IMR-90 (cell line): ENCODE data around the gene TMEM247. TPM values are rescaled to one million over a fixed set of nuclear protein-coding genes. Genes with fewer than 3 reads are reported as not detected.

Experiments used
- ATAC-seq: fragments of 200-7000 bp; cut with Tn5 transposase; 2 replicates; pipeline ENCODE4 v1.9.1; 2020; ENCODE audit warnings: low read depth, mild to moderate bottlenecking, moderate library complexity
- BruUV-seq: library from RNA; stranded (reverse); fragments of 400-500 nt; replicated peaks from 2 replicates; lab custom pipeline; 2021; lab: Mats Ljungman, UMichigan
- CTCF ChIA-PET: fragments of 300-600 bp; formaldehyde crosslinking; extraction: SDS; loops from one replicate; lab custom pipeline; 2021; ENCODE audit warnings: antibody characterized with exemption; lab: Yijun Ruan, JAX
- POLR2A ChIA-PET: fragments of 300-600 bp; sonication (Branson Sonifier 250); formaldehyde crosslinking; loops from one replicate; lab custom pipeline; 2022; ENCODE audit warnings: antibody characterized with exemption; ENCODE audit not compliant: unreplicated experiment; lab: Charles Lee
- DNase-seq: peaks from one replicate; pipeline ENCODE4 v3.0.0; 2013
- H2AFZ ChIP-seq: replicated peaks from 2 replicates; pipeline ENCODE3; 2013; ENCODE audit warnings: low read length, mild to moderate bottlenecking; ENCODE audit not compliant: poor library complexity
- H2AK5ac ChIP-seq: 2 replicates; pipeline ENCODE4 v1.6.1; 2013; ENCODE audit warnings: low read depth, low read length, inconsistent platforms
- H2AK9ac ChIP-seq: replicated peaks from 2 replicates; pipeline ENCODE3; 2013; ENCODE audit warnings: mild to moderate bottlenecking, low read depth, low read length, moderate library complexity; ENCODE audit not compliant: poor library complexity
- H2BK120ac ChIP-seq: 2 replicates; pipeline ENCODE4 v1.6.1; 2013; ENCODE audit warnings: low read depth, low read length, inconsistent platforms
- H2BK15ac ChIP-seq: 3 replicates; pipeline ENCODE4 v1.6.1; 2013; ENCODE audit warnings: low read depth, low read length, inconsistent platforms
- H2BK20ac ChIP-seq: 2 replicates; pipeline ENCODE4 v1.6.1; 2013; ENCODE audit warnings: low read depth, mild to moderate bottlenecking, inconsistent platforms, low read length, moderate library complexity
- H2BK5ac ChIP-seq: 2 replicates; pipeline ENCODE4 v1.6.1; 2013; ENCODE audit warnings: mild to moderate bottlenecking, low read depth, low read length, inconsistent platforms; ENCODE audit not compliant: poor library complexity, severe bottlenecking
- H3K14ac ChIP-seq: replicated peaks from 2 replicates; pipeline ENCODE4 v1.6.1; 2013; ENCODE audit warnings: low read depth, low read length, inconsistent platforms
- H3K18ac ChIP-seq: 2 replicates; pipeline ENCODE4 v1.6.1; 2013; ENCODE audit warnings: low read depth, low read length, control low read depth
- H3K23ac ChIP-seq: 2 replicates; pipeline ENCODE4 v1.6.1; 2013; ENCODE audit warnings: low read depth, low read length, inconsistent platforms
- H3K27ac ChIP-seq: 2 replicates; pipeline ENCODE4 v1.5.1; 2013; ENCODE audit warnings: mild to moderate bottlenecking, control low read depth, low read length; ENCODE audit not compliant: insufficient read depth
- H3K27me3 ChIP-seq: 2 replicates; pipeline ENCODE4 v1.6.1; 2013; ENCODE audit warnings: low read length; ENCODE audit not compliant: control insufficient read depth, insufficient read depth
- H3K36me3 ChIP-seq: 2 replicates; pipeline ENCODE4 v1.6.1; 2013; ENCODE audit warnings: low read length, mixed read lengths; ENCODE audit not compliant: control insufficient read depth, insufficient read depth
- H3K4ac ChIP-seq: 2 replicates; pipeline ENCODE4 v1.6.1; 2013; ENCODE audit warnings: low read depth, low read length, inconsistent platforms
- H3K4me1 ChIP-seq: 2 replicates; pipeline ENCODE4 v1.6.1; 2013; ENCODE audit warnings: low read length, mixed read lengths; ENCODE audit not compliant: control insufficient read depth, insufficient read depth
- H3K4me2 ChIP-seq: 2 replicates; pipeline ENCODE4 v1.6.1; 2013; ENCODE audit warnings: low read depth, mild to moderate bottlenecking, control low read depth, low read length, moderate library complexity
- H3K4me3 ChIP-seq: 2 replicates; pipeline ENCODE4 v1.5.1; 2013; ENCODE audit warnings: low read depth, mild to moderate bottlenecking, control low read depth, low read length, moderate library complexity; ENCODE audit not compliant: insufficient read depth
- H3K56ac ChIP-seq: 2 replicates; pipeline ENCODE4 v1.6.1; 2013; ENCODE audit warnings: low read length, inconsistent platforms; ENCODE audit not compliant: insufficient read depth; ENCODE audit errors: extremely low read depth
- H3K79me1 ChIP-seq, 2 experiments: 2 replicates each; pipeline ENCODE4 v1.6.1; 2013; ENCODE audit warnings: low read length in 2 of 2, inconsistent platforms in 1 of 2, low read depth in 1 of 2
- H3K9ac ChIP-seq: 2 replicates; pipeline ENCODE4 v1.6.1; 2013; ENCODE audit warnings: low read depth, low read length, control low read depth
- H3K9me1 ChIP-seq: 2 replicates; pipeline ENCODE4 v1.6.1; 2013; ENCODE audit warnings: low read length, inconsistent platforms; ENCODE audit not compliant: insufficient read depth
- H3K9me3 ChIP-seq: 2 replicates; pipeline ENCODE4 v1.6.1; 2013; ENCODE audit warnings: low read length; ENCODE audit not compliant: control insufficient read depth, insufficient read depth
- H4K20me1 ChIP-seq: 2 replicates; pipeline ENCODE4 v1.6.1; 2013; ENCODE audit warnings: low read length, inconsistent platforms; ENCODE audit not compliant: insufficient read depth
- H4K5ac ChIP-seq: 2 replicates; pipeline ENCODE4 v1.6.1; 2013; ENCODE audit warnings: mild to moderate bottlenecking, low read depth, low read length, control low read depth
- H4K8ac ChIP-seq, 2 experiments: 2 replicates each; pipeline ENCODE4 v1.6.1; 2013; ENCODE audit warnings: low read depth in 2 of 2, low read length in 2 of 2, control low read depth in 1 of 2, inconsistent platforms in 1 of 2
- H4K91ac ChIP-seq: 2 replicates; pipeline ENCODE4 v1.6.1; 2013; ENCODE audit warnings: low read depth, low read length, inconsistent platforms; ENCODE audit not compliant: insufficient read depth
- BHLHE40 ChIP-seq: fragments of 150-350 bp; IDR thresholded peaks from 2 replicates; pipeline ENCODE4 v1.6.1; 2016; ENCODE audit warnings: mild to moderate bottlenecking, low read depth, low read length
- CEBPB ChIP-seq: IDR thresholded peaks from 2 replicates; pipeline ENCODE4 v1.6.1; 2012; ENCODE audit warnings: low read depth, low read length, improper control_type of control experiment
- CTCF ChIP-seq: conservative IDR thresholded peaks from 2 replicates; pipeline ENCODE4 v1.5.1; 2012; ENCODE audit warnings: mild to moderate bottlenecking, low read depth, low read length, improper control_type of control experiment
- ELK1 ChIP-seq: fragments of 150-350 bp; IDR thresholded peaks from 2 replicates; pipeline ENCODE4 v1.6.1; 2016; ENCODE audit warnings: low read depth, mild to moderate bottlenecking, low read length, moderate library complexity, borderline replicate concordance
- MAFK ChIP-seq: IDR thresholded peaks from 2 replicates; pipeline ENCODE4 v1.6.1; 2012; ENCODE audit warnings: low read depth, low read length, improper control_type of control experiment
- MAZ ChIP-seq: IDR thresholded peaks from 2 replicates; pipeline ENCODE4 v1.6.1; 2012; ENCODE audit warnings: low read depth, mild to moderate bottlenecking, low read length, improper control_type of control experiment, moderate library complexity, borderline replicate concordance
- MXI1 ChIP-seq: IDR thresholded peaks from 2 replicates; pipeline ENCODE4 v1.6.1; 2012; ENCODE audit warnings: low read depth, mild to moderate bottlenecking, low read length, moderate library complexity, borderline replicate concordance
- RCOR1 ChIP-seq: IDR thresholded peaks from 2 replicates; pipeline ENCODE4 v1.6.1; 2012; ENCODE audit warnings: mild to moderate bottlenecking, low read length, improper control_type of control experiment; ENCODE audit not compliant: insufficient replicate concordance
- RFX5 ChIP-seq: IDR thresholded peaks from 2 replicates; pipeline ENCODE4 v1.8.0; 2012; ENCODE audit warnings: low read depth, mild to moderate bottlenecking, low read length, moderate library complexity
- SMC3 ChIP-seq: fragments of 150-350 bp; IDR thresholded peaks from 2 replicates; pipeline ENCODE4 v1.6.1; 2016; ENCODE audit warnings: low read depth, mild to moderate bottlenecking, antibody characterized with exemption, low read length, moderate library complexity
- USF2 ChIP-seq: fragments of 150-350 bp; IDR thresholded peaks from 2 replicates; pipeline ENCODE4 v1.6.1; 2017; ENCODE audit warnings: mild to moderate bottlenecking, antibody characterized with exemption, low read length, low read depth
- WGBS, 2 experiments: methylation state at CpG; one replicate each; pipeline versions ENCODE4 v1.1.5 to v1.1.7; 2013; ENCODE audit warnings: missing lambda C conversion rate in 2 of 2; ENCODE audit not compliant: insufficient read length in 1 of 2; ENCODE audit errors: extremely low coverage in 2 of 2; 5-methylcytosine and 5-hydroxymethylcytosine counted together
- dilution Hi-C: fragments of 300-500 bp; cut with HindIII; formaldehyde crosslinking; loops from one replicate; pipeline ENCODE4 v1.14.3; 2018; ENCODE audit warnings: low sequenced_read_pairs; ENCODE audit not compliant: unreplicated experiment
- in situ Hi-C: fragments of 300-500 bp; cut with MboI; formaldehyde crosslinking; loops from 3 replicates; pipeline ENCODE4 v1.14.3; 2019; ENCODE audit warnings: low sequenced_read_pairs, inconsistent platforms, mixed read lengths
- intact Hi-C: fragments of 100-400 bp; cut with micrococcal nuclease; formaldehyde crosslinking; loops from 2 replicates; pipeline ENCODE4 v1.10.0; 2022
- polyA plus RNA-seq, 3 experiments: library from polyadenylated mRNA; depleted of rRNA; stranded (reverse); fragments of >200 nt; gene quantifications; 2 replicates each; pipeline ENCODE4 v1.2.3, GENCODE V29; 2012; ENCODE audit warnings: low replicate concordance in 1 of 3
- total RNA-seq: library from RNA; depleted of rRNA; stranded (reverse); fragments of >200 nt; gene quantifications from 2 replicates; pipeline ENCODE4 v1.2.3, GENCODE V29; 2012

Gene TMEM247
- total and polyA plus RNA-seq, 2 of the 4 experiments (the other 2 are of a cell fraction) = not detected

GRCh38 chr2:46482490-46482889 lies 3.1 kb downstream of the TMEM247 start:
- Histone ChIP-seq H3K27me3 (no peaks in the 10 kb centered on the region), H3K27ac (no peak overlapping the region), H4K5ac (no peak overlapping the region), H3K4me1 (peaks cover 13% of the 10 kb centered on the region), H3K23ac (peak overlapping the region; percentile 20; the same call in 1 of the 2 replicates), H3K36me3 (no peaks in the 10 kb centered on the region), H3K9ac (no peak overlapping the region), H3K9me3 (no peaks in the 10 kb centered on the region), H2AK9ac (no peak overlapping the region), H2BK5ac (no peak overlapping the region), H3K18ac (no peak overlapping the region), H2BK120ac (0 out of 2 replicates have a peak overlapping the region, but pooled peaks have one; percentile 16), H3K4me2 (no peak overlapping the region), H3K4ac (no peak overlapping the region), H2BK20ac (no peak overlapping the region), H3K14ac (peak overlapping the region; percentile 11; the same call in 1 of the 2 replicates), H2AFZ (no peak overlapping the region), H2BK15ac (no peak overlapping the region), H3K79me1 (no peaks in the 10 kb centered on the region), H3K9me1 (peaks cover 10% of the 10 kb centered on the region; the same call in 1 of the 2 replicates), H4K91ac (no peak overlapping the region), H4K8ac (no peak overlapping the region), H3K4me3 (no peak overlapping the region), H3K56ac (no peak overlapping the region), H4K20me1 (0 out of 2 replicates have a peak, but pooled peaks cover 3% of the 10 kb centered on the region), H2AK5ac (peak overlapping the region; percentile 30; the same call in 1 of the 2 replicates)
- DNase-seq (no peak), ATAC-seq (no peak)
- POLR2A ChIA-PET = no interaction called here
- 67% methylated on average over 1 of the region's 4 CpGs; no CpG with 5 or more reads in 1 of the 2 experiments for WGBS, 2 experiments
- TF ChIP-seq BHLHE40 (no peak), MAZ (no peak), USF2 (no peak), ELK1 (no peak), CEBPB (no peak), CTCF (no peak), RCOR1 (no peak), MXI1 (no peak), SMC3 (no peak), MAFK (no peak), RFX5 (no peak)
- intact Hi-C loops (no loop called here), in situ Hi-C loops (no loop called here), dilution Hi-C loops (no loop called here)
- CTCF ChIA-PET = no interaction called here
- no TSS peak for BruUV-seq
